ENCODE measurements around the gene GRIK3.

DNA sequence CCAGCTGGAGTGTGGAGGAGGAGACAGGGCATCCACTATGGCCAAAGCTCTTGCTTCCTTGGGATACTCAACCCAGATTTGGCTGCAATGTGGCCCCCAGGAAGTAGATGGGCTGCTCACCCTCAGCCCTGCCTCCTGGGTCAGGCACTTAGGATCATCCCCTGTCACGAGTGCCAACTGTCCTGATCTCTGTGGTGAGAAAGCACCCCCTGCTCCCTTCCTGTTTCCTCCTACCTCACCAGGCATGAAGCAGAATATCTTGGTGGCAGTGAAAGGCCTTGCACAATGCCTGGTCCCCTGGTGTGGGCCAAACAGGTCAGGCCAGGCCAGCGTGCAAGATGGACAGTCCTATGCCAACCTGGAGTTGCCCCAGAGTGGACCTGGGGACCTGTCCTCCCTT lies 211.7 kb downstream of the GRIK3 start:
- TF ChIP-seq, protein P1, sequence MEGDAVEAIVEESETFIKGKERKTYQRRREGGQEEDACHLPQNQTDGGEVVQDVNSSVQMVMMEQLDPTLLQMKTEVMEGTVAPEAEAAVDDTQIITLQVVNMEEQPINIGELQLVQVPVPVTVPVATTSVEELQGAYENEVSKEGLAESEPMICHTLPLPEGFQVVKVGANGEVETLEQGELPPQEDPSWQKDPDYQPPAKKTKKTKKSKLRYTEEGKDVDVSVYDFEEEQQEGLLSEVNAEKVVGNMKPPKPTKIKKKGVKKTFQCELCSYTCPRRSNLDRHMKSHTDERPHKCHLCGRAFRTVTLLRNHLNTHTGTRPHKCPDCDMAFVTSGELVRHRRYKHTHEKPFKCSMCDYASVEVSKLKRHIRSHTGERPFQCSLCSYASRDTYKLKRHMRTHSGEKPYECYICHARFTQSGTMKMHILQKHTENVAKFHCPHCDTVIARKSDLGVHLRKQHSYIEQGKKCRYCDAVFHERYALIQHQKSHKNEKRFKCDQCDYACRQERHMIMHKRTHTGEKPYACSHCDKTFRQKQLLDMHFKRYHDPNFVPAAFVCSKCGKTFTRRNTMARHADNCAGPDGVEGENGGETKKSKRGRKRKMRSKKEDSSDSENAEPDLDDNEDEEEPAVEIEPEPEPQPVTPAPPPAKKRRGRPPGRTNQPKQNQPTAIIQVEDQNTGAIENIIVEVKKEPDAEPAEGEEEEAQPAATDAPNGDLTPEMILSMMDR (conservative IDR thresholded peaks at IDR 0.05; ENCODE audit: low read depth, low read length), result no peak
- TF ChIP-seq EZH2 (IDR thresholded peaks at IDR 0.05; ENCODE audit: low read length, unreplicated experiment), result no peak
